Measurements from ENCODE around the gene RPL10. TPM values are rescaled to one million over a fixed set of nuclear protein-coding genes. Genes with fewer than 3 reads are reported as not detected.

Gene RPL10
- total RNA-seq, 2 experiments from 2014 or later: 3,597 to 3,654 TPM

DNA sequence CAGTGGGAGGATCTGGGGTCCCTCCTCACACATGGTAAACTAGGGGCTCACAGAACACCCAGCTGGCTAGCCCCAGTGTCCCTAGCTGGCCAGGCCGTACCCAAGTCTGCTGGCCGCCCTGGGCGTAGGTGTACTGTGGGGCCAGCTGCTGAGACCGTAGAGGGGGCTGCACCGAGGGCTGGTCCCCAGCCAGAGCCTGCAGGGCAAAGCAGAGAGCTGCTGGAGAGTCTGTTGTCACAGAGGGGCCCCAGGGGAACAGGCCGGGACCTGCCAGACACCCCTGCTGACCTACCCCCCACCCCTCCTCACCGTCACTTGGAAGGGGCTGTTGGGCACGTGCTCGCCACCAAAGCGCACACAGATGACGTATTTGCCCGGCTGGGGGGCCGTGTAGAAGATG lies 43.7 kb upstream of the RPL10 start:
- Mint-ChIP-seq H3K9me3 (no peaks in the 10 kb centered on the region), H3K27ac (no peak overlapping the region), H3K4me1 (ENCODE audit: low read depth) (peaks cover 47% of the 10 kb centered on the region), H3K36me3 (peaks cover 23% of the 10 kb centered on the region), H3K27me3 (no peaks in the 10 kb centered on the region), H3K4me3 (no peak overlapping the region)
- ChIA-PET POLR2A (no interaction called here), CTCF (no interaction called here)
- no peak for DNase-seq
- intact Hi-C loops (cut with micrococcal nuclease): no loop called here

DNA sequence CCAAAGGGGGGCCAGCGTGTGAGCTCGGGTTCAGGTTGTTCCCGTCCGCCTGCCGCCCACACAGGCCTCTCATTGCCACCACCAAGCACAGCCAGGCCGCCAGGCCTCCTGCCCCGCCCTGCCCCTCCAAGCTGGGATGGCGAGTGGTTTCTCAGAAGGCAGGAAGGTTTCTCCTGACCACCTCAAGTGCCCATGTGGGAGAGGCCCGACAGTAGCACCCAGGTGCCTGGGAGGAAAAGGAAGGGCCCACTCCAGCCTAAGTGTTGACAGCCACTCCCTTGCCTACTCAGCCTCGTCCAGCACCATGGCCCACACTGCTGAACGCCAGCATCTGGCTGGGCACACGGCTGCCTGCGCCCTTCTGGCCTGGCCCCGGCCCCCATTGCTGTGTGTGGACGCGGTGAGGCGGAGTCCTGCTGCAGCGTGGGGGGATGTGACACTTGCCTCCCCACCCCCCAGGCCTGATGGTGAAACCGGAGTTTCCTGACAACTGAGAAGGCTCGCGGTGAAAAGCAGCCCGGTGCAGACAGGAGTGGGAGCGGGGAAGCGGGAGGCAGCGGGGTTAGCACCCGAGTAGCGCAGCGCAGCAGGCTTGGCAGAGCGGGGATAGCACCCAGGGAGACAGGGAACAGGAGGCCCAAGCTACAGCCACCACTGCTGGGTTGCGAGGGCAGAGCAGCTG lies 42.9 kb upstream of the RPL10 start:
- CTCF ChIA-PET: no interaction called here
- H3K4me3 Mint-ChIP-seq: no peak overlapping the region

DNA sequence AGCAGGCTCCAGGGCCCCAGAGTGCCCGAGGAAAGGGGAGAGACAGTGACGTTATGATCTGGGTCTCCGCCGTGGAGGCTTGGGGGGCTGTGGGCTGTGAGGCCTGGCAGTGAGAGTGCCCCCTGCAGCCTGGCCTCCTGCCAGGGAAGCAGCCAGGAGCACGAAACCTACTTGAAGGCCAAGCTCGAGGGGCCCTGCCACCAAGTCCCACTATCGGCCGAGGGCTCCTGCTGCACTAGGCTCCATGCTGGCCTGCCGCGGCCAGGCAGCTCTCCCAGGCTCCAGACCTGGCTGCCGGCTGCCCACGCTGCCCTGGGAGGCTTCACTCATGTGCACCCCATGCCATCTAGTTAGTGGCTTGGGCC lies 42.4 kb upstream of the RPL10 start:
- POLR2A ChIA-PET: no interaction called here
- Mint-ChIP-seq H3K4me3 (no peak overlapping the region), H3K27ac (no peak overlapping the region), H3K36me3 (peaks cover 26% of the 10 kb centered on the region), H3K9me3 (no peaks in the 10 kb centered on the region), H3K27me3 (no peaks in the 10 kb centered on the region), H3K4me1 (ENCODE audit: low read depth) (peaks cover 42% of the 10 kb centered on the region)
- no peak for DNase-seq
- CTCF ChIA-PET: no interaction called here
- intact Hi-C loops (cut with micrococcal nuclease): no loop called here

More for the DNA sequence above, 42.9 kb upstream of the RPL10 start:
- intact Hi-C loops (cut with micrococcal nuclease): no loop called here
- DNase-seq: no peak
- Mint-ChIP-seq H3K9me3 (no peaks in the 10 kb centered on the region), H3K27me3 (no peaks in the 10 kb centered on the region), H3K4me1 (ENCODE audit: low read depth) (peaks cover 43% of the 10 kb centered on the region), H3K27ac (no peak overlapping the region), H3K36me3 (peaks cover 23% of the 10 kb centered on the region)
- POLR2A ChIA-PET: no interaction called here

DNA sequence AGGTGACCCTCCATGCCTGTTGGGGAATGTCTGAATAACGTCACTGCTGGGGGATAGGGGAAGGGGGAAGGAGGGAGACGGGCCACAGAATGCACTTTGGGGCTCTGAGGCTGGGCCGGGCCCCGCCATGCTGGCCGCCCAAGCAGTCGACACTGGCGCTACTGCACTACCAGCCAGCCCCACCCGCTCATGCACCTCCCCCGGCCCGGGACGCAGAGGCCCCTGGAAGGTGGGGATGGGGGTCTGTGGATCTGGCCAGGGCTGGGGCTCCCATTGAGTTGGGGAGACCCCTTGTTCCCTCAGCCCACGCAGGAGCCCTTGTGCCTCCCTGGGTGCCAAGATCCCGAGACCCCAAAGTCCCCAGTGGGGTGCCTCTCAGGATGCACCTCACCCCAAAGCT lies 41.6 kb upstream of the RPL10 start:
- no peak for DNase-seq
- Mint-ChIP-seq H3K4me3 (no peak overlapping the region), H3K9me3 (no peaks in the 10 kb centered on the region), H3K36me3 (peaks cover 25% of the 10 kb centered on the region), H3K27me3 (no peaks in the 10 kb centered on the region), H3K27ac (peak overlapping the region; percentile 54), H3K4me1 (ENCODE audit: low read depth) (peaks cover 40% of the 10 kb centered on the region)
- POLR2A ChIA-PET: no interaction called here
- intact Hi-C loops (cut with micrococcal nuclease): no loop called here
- CTCF ChIA-PET: no interaction called here

DNA sequence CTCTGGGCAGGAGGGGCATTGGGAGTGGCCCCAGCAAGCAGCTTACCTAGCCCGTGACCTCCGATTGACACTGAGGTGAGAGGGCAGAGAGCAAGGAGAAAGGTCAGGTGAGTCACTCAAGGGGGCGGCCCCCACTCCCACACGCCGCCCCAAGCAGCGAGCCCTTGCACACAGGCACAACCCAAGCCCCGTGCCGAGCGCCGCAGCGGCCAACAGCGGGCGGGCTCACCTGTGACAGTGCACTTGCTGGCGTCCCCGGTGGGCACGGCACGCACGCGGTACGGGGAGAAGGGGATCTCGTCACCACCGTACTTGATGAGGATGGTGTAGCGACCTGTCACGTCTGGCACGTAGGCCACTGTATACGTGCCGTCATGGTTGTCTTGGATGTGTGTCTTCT lies 41.0 kb upstream of the RPL10 start:
- CTCF ChIA-PET: no interaction called here
- Mint-ChIP-seq H3K9me3 (no peaks in the 10 kb centered on the region), H3K4me3 (no peak overlapping the region), H3K27ac (no peak overlapping the region), H3K4me1 (ENCODE audit: low read depth) (peaks cover 34% of the 10 kb centered on the region), H3K36me3 (peaks cover 21% of the 10 kb centered on the region), H3K27me3 (no peaks in the 10 kb centered on the region)
- POLR2A ChIA-PET: no interaction called here
- no peak for DNase-seq
- intact Hi-C loops (cut with micrococcal nuclease): no loop called here

DNA sequence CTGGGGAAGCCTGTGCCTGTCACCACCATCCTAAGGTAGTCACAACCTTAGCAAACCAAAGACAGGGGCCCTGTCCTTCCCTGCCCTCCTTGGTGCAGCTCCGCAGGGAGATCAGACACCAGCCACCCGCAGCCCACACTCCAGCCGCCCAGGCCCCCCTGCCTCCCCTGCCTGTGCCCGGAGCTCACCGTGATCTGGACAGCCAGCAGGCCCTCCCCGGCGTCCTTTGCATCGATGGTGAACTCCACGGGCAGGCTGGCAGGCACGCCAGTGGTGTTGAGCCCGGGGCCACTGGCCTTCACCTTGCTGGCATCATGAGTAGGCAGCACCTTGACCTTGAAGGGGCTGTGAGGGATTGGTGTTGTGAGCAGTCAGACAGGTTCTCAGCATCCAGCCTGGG lies 40.2 kb upstream of the RPL10 start:
- DNase-seq: no peak
- peaks cover 26% of the 10 kb centered on the region for H3K36me3 Mint-ChIP-seq
- intact Hi-C loops (cut with micrococcal nuclease): no loop called here
- CTCF ChIA-PET: no interaction called here
- H3K27ac Mint-ChIP-seq: no peak overlapping the region
- no peak overlapping the region for H3K4me3 Mint-ChIP-seq
- no peaks in the 10 kb centered on the region for H3K27me3 Mint-ChIP-seq
- H3K4me1 Mint-ChIP-seq (ENCODE audit: low read depth): peaks cover 31% of the 10 kb centered on the region
- no peaks in the 10 kb centered on the region for H3K9me3 Mint-ChIP-seq
- POLR2A ChIA-PET: no interaction called here

DNA sequence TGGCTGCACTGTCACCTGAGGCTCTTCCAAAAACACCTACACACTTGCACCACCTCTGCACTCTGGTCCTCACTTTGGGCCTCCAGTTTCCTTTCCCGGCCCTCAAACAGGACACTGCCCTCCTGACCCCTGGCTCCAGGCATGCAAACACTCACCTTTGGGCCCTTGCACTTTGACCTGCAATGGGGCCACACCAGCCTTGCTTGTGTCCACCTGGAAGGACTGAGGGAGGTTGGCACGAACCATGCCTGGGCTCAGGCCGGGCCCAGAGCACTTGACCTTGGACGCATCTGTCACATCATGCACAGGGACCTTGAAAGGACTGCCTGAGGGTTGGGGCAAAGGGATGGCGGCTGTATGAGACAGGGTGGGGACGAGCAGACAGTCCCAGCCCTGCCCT lies 39.3 kb upstream of the RPL10 start:
- Mint-ChIP-seq H3K36me3 (peaks cover 26% of the 10 kb centered on the region), H3K27me3 (no peaks in the 10 kb centered on the region), H3K4me3 (no peak overlapping the region), H3K27ac (peak overlapping the region; percentile 23), H3K9me3 (no peaks in the 10 kb centered on the region), H3K4me1 (ENCODE audit: low read depth) (peaks cover 25% of the 10 kb centered on the region)
- ChIA-PET CTCF (no interaction called here), POLR2A (no interaction called here)
- DNase-seq: no peak
- intact Hi-C loops (cut with micrococcal nuclease): no loop called here

DNA sequence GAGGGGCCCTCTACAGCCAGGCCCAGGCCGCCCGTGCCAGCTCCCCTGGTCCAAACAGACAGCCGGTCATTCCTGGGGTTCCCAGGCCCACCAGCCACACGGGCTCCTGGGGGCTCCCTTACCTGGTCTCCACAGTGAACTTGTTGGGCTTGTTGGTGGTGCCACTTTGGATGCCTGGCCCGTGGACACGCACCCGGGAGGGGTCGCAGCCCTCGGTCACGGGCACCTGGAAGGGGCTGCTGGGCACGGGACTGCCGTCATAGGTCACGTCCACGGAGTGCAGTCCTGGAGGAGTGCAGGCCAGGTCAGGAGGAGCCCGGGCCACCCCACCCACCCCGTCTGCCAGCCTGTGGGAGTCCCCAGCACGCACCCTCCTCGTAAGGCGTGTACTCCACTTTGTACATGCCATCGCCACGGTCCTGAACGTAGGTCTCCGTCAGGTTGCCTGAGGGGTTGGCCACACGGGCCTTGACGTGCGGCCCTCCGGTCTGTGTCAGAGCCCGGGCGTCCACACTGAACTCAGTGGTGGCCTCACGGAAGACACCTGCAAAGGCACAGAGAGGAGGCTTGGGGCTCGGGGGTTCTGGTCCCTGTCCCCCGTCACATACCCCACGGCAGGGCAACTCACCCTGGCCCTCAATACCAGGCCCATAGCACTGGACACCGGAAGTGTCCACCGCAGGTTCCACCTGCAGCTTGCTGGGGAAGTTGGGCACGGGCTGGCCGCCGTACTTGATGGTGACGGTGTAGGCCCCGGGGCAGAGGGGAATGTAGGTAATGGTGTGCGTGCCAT lies 38.6 kb upstream of the RPL10 start:
- Mint-ChIP-seq H3K27me3 (no peaks in the 10 kb centered on the region), H3K4me1 (ENCODE audit: low read depth) (peaks cover 21% of the 10 kb centered on the region), H3K4me3 (no peak overlapping the region), H3K27ac (no peak overlapping the region), H3K9me3 (no peaks in the 10 kb centered on the region), H3K36me3 (peaks cover 26% of the 10 kb centered on the region)
- intact Hi-C loops (cut with micrococcal nuclease): no loop called here
- ChIA-PET POLR2A (no interaction called here), CTCF (no interaction called here)
- no peak for DNase-seq

DNA sequence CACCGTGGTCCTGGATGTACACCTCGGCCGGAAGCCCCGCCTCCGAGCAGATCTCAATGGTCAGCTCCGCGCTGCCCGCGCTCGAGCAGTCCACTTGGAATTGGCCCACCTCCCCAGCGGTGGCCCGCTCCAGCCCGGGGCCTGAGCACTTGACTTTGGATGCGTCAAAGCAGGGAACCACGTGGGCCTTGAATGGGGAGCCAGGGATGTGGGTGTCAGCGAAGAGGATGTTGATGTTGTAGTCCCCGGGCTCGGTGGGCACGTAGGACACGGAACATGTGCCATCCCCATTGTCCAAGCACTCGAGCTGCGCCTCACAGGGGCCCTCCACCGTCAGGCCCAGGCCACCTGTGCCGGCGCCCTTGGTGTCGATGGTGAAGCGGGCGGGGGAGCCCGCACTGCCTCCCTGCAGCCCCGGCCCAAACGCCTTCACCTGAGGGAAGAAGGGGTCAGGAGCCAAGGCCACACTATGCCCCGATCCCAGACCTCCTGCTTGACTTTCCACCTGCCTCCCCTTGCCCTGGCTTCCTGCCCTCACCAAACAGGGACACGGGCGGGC lies 37.9 kb upstream of the RPL10 start:
- no peak overlapping the region for H3K4me3 Mint-ChIP-seq
- no peaks in the 10 kb centered on the region for H3K9me3 Mint-ChIP-seq
- H3K27ac Mint-ChIP-seq: no peak overlapping the region
- H3K36me3 Mint-ChIP-seq: peaks cover 28% of the 10 kb centered on the region
- DNase-seq: no peak
- intact Hi-C loops (cut with micrococcal nuclease): no loop called here
- peaks cover 25% of the 10 kb centered on the region for H3K4me1 Mint-ChIP-seq (ENCODE audit: low read depth)
- ChIA-PET POLR2A (no interaction called here), CTCF (no interaction called here)
- no peaks in the 10 kb centered on the region for H3K27me3 Mint-ChIP-seq

DNA sequence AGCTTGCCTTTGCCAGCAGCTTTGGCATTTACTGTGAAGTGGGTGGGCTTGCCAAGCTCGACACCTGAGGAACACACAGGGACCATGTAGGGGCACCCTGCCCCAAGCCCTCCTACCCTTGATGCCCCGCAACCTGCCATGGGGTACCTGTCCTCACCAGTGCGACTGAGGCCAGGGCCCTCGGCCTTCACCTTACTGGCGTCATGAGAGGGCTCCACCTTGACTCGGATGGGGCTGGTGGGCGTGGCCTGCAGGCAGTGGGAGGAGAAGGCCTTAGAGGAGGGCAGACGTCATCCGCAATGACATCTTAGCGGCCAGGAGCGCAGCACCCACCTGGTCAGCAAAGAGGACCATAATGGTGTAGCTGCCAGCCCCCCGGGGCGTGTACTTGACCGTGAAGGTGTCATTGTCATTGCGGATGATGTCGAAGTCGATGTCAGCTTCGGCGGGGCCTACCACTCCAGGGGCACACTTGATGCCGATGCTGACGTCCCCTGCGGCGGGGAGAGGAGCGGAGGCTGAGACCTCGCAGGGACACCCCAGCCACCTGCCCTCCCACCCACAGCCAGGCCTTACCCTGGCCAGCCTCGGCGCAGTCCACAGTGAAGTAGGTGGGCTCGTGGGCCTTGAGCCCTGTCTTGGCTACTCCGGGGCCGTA lies 36.0 kb upstream of the RPL10 start:
- POLR2A ChIA-PET: interaction anchor here (0.7 kb wide), 1 partner anchor 12 kb away, joined by 3 read pairs; no protein-coding TSS in a partner anchor
- Mint-ChIP-seq H3K27me3 (no peaks in the 10 kb centered on the region), H3K27ac (no peak overlapping the region), H3K4me1 (ENCODE audit: low read depth) (peaks cover 18% of the 10 kb centered on the region), H3K9me3 (no peaks in the 10 kb centered on the region), H3K36me3 (peaks cover 30% of the 10 kb centered on the region), H3K4me3 (no peak overlapping the region)
- no peak for DNase-seq
- intact Hi-C loops (cut with micrococcal nuclease): no loop called here
- CTCF ChIA-PET: no interaction called here

DNA sequence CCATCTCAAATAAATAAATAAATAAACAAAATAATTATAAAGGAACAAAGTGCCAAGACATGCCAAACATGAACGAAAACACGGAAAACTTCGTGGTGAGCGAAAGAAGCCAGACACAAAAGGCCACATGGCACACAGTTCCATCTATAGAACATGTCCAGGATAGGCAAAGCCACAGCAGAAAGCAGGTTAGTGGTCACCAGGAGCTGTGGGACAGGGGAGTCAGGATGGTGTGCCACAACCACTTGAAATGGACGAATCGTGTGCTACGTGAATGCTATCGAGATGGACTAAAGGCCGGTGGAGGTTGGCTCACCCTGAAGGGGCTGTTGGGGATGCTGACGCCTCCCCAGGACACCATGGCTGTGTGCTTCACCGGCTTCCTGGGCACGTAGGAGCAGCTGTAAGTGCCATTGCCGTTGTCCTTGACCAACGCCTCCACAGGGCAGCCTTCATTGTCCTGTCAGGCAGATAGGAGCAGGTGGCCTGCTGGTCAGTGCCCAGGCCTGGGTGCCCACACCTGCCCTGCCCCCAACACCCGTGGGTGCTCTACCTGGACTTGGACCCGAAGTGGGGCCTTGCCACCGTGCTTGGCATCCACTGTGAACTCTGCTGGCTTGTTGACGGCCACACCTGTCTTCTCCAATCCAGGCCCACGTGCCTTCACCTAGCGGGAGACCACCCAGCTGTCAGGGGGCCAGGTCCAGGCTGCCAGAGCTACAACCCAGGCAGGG lies 34.3 kb upstream of the RPL10 start:
- H3K9me3 Mint-ChIP-seq: no peaks in the 10 kb centered on the region
- H3K27ac Mint-ChIP-seq: no peak overlapping the region
- ChIA-PET CTCF (no interaction called here), POLR2A (no interaction called here)
- peaks cover 25% of the 10 kb centered on the region for H3K36me3 Mint-ChIP-seq
- peaks cover 14% of the 10 kb centered on the region for H3K4me1 Mint-ChIP-seq (ENCODE audit: low read depth)
- H3K4me3 Mint-ChIP-seq: no peak overlapping the region
- no peaks in the 10 kb centered on the region for H3K27me3 Mint-ChIP-seq
- DNase-seq: no peak
- intact Hi-C loops (cut with micrococcal nuclease): no loop called here

DNA sequence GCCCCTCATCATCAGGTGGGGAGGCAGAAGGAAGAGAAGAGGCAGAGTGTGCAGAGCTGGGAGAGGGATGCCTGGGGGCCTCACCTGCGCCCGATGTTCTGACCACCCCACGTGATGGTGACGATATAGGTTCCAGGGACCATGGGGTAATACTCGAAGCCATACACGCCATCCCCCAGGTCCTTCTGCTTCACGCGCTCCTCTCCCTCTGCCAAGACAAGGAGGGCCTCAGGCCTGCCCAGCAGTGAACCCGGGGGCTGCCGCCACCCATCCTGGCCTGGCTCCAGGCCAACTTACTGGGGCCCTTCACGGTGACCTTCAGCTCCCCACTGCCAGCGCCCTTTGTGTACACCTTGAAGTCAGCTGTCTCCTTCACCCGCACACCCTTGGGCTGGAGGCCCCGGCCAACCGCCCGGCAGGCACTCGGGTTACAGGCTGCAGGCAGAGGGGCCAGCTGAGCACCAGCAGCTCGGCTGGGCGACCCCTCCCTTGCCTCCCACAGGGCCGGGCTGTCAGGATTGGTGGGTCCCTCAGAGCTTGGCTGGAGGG lies 33.1 kb upstream of the RPL10 start:
- H3K4me1 Mint-ChIP-seq (ENCODE audit: low read depth): peaks cover 14% of the 10 kb centered on the region
- H3K4me3 Mint-ChIP-seq: no peak overlapping the region
- POLR2A ChIA-PET: interaction anchor here (1.2 kb wide), 2 partner anchors 17 to 19 kb away, joined by 3 read pairs; no protein-coding TSS in a partner anchor
- CTCF ChIA-PET: no interaction called here
- intact Hi-C loops (cut with micrococcal nuclease): no loop called here
- peaks cover 30% of the 10 kb centered on the region for H3K36me3 Mint-ChIP-seq
- H3K9me3 Mint-ChIP-seq: no peaks in the 10 kb centered on the region
- H3K27me3 Mint-ChIP-seq: no peaks in the 10 kb centered on the region
- no peak for DNase-seq
- no peak overlapping the region for H3K27ac Mint-ChIP-seq
